Fibroblast of skin of back (primary cell): ENCODE measurements around the gene SRRM2. TPM values are rescaled to one million over a fixed set of nuclear protein-coding genes. Genes with fewer than 3 reads are reported as not detected.
A peak's percentile ranks its signal among the peaks of the same experiment; 100 is the strongest.

Source experiments
- DNase-seq: peaks from one replicate; pipeline ENCODE4 v3.0.0-alpha.2; 2013
- polyA plus RNA-seq, 2 experiments: library from polyadenylated mRNA; unstranded; fragments of 120-200 nt; gene quantifications; one replicate each; pipeline ENCODE4 v1.2.1, GENCODE V29; 2013; ENCODE audit not compliant: insufficient read length in 2 of 2

The SRRM2 gene
- 360 TPM for polyA plus RNA-seq (2013, experiment 1 of 2; ENCODE audit: insufficient read length)
- polyA plus RNA-seq (2013, experiment 2 of 2; ENCODE audit: insufficient read length): 261 TPM

- DNase-seq: peak; percentile 96
These were observed at the start of gene SRRM2 for GRCh38 chr16:2752035-2752849. Gene SRRM2, plus strand, starts transcription at chr16:2752638. Its CDS starts 3,727 bp downstream, at chr16:2756365.

- no peak for DNase-seq
These were observed 49.3 kb upstream of the SRRM2 start for GRCh38 chr16:2702871-2703745.

DNA sequence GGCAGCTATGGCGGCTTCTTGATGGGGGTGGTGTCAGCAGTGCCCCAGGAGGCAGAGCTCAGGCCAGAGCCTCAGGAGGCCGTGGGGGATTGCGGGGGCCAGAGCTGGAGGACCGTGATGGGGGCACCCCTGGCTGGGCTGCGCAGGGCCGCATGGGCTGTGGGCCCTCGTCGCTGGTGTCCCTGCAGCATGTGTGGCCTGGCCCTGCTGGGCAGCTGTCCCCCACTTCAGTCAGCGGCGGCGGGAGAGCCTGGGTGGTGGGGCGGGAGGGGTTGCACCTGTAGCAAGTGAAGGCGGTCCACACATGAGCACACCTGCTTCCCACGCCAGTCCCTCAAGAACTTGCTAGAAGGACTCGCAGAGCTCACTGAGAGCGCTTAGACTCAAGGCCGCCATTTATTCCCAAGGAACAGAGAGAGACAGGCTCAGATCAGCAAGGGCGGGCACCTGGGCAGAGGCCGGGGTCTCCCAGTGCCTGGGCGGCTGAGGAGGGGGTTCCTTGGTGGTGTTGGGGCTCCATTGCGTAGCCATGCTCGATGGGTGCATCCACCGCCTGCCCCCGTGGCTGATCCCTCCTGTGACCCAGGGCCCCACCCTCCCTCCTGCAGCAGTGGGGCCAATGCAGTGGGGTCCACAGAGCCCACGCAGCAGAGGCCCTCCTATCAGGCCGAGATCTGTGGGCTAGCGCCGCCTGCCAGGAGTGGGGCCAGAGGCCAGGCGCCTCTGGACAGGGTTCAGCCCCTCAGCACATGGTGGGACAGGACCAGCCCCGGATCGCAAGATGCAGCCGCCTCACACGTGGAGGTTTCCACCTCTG, 48.1 kb upstream of the SRRM2 start:
- DNase-seq: no peak

GRCh38 chr16:2704983-2705275, 47.5 kb upstream of the SRRM2 start:
- no peak for DNase-seq

DNA sequence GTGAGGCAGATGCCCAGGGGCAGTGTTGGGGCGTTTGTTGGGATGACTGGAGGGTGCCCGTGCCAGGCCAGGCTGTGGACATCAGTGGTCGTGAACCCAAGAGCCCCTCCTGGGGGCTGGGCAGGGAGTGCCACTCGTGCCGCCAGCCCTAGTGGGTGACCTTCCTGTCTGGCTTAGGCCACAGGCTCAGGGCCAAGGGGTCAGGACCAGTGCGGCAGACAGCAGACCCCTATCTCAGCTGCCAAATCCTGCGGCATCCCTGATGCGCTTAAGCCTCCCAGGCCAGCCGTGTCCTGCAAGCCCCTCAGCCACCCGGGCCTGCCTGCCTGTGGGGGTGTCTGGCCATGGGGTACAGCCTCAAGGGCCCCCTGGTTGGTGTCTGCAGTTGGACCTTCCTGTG, 47.1 kb upstream of the SRRM2 start:
- DNase-seq: no peak

- no peak for DNase-seq
These were observed 46.4 kb upstream of the SRRM2 start for GRCh38 chr16:2706085-2706484.

DNA sequence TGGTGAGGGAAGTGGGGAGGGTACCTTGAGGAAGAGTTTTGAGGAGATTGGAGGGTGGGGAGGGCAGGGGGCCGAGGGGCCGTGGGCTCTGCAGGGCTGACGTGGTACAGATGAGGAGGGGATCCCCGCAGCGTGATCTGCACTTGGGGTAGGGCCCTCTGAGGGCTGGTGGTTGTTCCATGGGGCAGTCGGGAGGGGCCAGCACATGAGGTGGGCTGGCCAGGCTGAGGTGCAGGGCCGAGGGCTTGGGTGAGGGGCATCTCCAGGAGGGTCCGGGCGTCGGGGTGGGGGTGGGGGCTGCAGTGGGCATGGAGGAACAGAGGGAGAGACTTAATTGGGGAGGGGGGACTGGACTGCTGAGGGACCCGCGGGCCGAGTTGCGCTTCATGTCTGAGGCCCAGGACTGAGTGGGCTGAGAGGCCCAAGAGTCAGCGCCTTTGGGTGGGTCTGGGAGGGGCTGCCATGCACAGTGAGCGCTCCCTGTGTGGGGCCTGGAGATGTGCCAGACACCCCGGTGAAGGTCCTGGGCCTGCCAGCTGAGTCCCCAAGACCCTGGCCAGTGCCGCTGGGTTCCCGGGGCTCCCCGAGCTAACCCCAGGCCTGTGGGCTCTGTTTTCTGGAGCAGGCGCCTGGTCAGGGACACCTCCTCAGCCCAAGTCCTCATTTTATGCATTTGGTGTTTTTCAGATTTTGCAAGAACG, 45.7 kb upstream of the SRRM2 start:
- no peak for DNase-seq

GRCh38 chr16:2707368-2708289, 44.8 kb upstream of the SRRM2 start:
- no peak for DNase-seq

GRCh38 chr16:2708290-2708639, 44.2 kb upstream of the SRRM2 start:
- no peak for DNase-seq

GRCh38 chr16:2708955-2709587, 43.4 kb upstream of the SRRM2 start:
- no peak for DNase-seq

DNA sequence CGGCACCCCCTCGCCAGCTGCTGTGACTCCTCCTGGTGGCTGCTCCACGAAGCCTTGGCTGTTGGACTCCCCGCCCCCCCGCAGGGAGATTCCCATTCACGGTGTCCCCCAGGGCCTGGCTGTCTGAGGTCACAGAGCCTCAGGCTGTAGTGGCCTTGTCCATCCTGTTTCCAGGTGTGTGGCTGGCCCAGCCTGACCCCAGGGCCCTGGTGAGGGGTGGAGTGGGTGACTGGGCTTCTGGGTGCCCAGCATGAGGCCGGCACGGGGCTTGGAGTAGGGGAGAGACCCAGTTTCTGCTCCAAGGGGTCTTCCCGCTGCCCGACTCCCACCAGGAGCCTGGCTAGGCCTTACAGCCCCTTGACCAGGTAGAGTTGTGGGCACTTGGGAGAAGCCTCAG, 42.9 kb upstream of the SRRM2 start:
- no peak for DNase-seq

DNA sequence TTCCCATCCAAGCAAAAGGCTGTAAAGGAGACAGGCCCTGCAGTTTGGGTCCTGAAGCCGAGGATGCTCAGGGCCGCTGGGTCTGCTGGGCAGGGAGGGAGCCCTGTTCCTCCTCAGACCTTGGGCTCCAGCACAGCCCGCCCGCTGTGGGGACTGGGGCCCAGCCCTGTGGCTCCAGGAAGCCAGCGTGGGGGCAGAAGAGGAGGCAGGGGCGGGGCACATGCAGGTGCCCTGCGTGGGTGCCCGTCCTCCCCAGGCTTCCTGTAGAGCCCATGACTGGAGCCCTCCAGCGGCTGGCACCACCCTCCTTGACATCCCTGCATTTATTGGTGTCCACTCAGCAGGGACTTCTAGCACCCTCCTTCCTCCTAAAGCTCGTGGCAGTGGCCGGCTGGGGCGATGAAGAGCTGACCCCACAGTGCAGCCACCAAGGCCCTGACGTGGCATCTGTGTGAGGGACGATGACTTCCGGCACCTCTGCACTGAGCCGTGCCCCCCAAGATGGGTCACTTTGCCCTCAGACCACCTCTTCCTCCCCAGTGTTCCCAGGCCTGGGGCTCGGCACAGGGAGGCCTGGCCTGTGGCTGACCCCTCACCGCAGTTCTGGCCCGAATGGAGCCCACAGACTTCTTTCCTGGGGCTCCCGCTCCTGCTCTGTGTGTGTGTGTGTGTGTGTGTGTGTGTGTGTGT, 42.3 kb upstream of the SRRM2 start:
- no peak for DNase-seq

- DNase-seq: no peak
These were observed 41.7 kb upstream of the SRRM2 start for GRCh38 chr16:2710711-2711231.

- no peak for DNase-seq
These were observed 40.9 kb upstream of the SRRM2 start for GRCh38 chr16:2711370-2712062.

- DNase-seq: no peak
These were observed 40.4 kb upstream of the SRRM2 start for GRCh38 chr16:2712063-2712441.

DNA sequence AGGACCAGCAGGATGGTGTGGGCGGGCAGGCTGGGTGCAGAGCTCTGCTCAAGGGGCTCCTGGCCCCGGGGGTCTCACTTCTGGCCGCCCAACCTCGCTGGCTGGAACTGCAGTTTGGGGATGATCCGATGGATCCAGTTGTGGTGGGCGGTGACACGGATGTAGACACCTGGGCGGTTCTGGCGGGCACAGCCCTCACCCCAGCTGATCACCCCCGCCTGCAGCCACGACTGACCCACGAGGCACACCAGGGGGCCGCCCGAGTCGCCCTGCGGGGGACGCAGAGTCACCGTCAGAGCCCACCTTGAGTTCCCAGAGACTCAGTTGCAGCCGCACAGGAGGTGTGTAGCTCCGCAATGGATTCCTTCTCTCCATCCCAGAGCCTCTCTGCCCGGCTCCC, 39.9 kb upstream of the SRRM2 start:
- DNase-seq: no peak

- no peak for DNase-seq
These were observed 38.9 kb upstream of the SRRM2 start for GRCh38 chr16:2713523-2713922.

- no peak for DNase-seq
These were observed 38.3 kb upstream of the SRRM2 start for GRCh38 chr16:2713985-2714774.
